ENCODE results near the gene IL10.

Gene IL10

DNA sequence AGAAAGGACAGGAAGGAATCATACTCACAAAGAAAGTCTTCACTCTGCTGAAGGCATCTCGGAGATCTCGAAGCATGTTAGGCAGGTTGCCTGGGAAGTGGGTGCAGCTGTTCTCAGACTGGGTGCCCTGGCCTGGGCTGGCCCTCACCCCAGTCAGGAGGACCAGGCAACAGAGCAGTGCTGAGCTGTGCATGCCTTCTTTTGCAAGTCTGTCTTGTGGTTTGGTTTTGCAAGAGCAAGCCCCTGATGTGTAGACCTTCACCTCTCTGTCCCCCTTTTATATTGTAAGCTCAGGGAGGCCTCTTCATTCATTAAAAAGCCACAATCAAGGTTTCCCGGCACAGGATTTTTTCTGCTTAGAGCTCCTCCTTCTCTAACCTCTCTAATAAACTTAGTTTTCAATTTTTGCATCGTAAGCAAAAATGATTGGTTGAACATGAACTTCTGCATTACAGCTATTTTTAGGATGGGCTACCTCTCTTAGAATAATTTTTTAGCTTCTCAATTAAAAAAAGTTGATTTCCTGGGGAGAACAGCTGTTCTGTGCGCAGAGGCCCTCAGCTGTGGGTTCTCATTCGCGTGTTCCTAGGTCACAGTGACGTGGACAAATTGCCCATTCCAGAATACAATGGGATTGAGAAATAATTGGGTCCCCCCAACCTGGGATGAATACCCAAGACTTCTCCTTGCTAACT lies at the start of gene IL10:
Gene IL10 (minus strand): TSS at position 252 of the 695 bp plus-strand sequence. CDS start 59 bp downstream, at position 193.
- DNase-seq: peak in 10 of 56 donors; percentile 4 to 42 (median 16)

DNA sequence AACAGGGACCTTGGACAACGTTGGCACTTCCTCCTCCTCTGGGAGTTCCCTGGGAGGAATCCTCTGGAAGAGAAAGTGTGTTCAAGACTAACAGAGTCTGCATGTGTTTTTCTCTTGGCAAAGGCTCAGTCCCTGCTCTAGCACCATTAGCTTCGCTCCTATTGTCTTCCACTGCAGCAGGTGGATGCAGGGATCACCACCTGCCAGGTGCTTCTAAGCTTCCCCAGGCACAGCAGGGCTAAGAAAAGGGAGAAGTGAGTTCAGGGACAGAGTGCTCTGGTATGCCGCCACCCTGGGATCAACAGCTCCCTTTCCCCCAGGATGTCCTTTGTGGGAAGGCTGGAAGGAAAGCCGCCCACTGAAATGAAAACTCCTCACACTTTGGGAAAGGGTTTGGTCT lies 49.2 kb upstream of the IL10 start:
- DNase-seq: no peak

DNA sequence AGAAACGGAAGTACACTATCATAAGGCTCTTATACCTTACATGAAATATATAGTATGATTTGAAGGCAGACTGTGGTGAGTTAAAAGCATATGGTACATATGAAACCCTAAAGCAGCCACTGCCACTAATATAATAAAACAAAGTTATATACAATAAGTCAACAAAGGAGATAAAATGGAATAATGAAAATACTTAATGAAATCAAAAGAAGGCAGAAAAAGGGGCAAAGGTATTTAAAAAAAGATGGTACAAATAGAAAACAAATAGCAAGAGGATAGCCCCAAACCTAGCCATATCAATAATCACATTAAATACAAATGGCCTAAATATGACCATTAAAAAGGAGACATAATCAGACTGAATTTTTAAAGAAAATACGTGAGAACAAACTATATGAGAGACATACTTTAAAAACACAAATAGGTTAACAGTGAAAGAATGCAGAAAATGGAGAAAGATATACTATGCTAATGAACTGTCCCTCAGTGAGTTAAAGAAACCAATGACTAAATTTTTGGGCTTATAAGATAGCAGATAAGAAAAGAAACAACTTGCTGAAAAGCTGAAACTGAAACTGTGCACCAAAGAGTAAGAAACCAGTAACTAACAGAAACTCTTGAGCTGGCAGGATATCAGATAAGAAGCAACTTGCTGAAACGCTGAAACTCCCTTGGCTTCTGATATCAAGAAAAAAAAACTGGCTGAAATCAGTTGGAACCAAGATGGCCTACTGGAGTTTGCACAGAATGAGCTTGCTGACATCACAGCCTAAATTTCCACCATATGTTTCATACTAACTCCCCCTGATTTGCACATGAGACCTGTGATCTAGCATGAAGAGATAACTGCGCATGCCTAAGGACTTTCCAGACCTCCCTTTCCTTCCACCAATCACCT lies 44.3 kb upstream of the IL10 start:
- no peak for DNase-seq

DNA sequence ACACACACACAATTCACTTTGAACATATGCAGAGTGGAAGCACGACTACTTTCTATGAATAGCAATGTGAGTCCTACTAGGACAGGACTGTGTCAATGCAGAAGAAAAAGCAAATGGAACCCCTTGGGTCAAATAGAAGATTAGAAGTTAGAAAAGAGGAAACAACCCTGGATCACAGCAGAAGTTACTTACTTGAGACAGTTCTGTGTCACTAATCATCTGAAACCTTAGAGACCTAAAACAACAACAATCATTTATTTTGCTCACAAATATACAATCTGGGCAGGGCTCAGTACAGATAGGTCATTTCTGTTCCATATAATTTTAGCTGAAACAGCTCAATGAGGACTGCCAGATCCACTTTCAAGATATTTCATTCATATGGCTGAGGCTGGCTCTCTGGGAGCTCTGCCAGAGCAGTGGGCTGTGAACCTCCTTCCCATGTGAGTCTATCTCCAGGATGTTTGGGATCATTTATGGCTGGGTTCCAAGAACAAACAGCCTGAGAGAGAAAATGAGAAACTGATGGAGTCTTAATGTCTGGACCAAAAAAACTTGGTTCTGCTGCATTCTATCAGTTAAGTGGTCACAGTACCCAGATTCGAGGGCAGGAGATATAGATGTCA lies 42.5 kb upstream of the IL10 start:
- DNase-seq: peak in 14 of 56 donors; percentile 2 to 61 (median 8)

GRCh38 chr1:206812471-206812870 lies 40.2 kb upstream of the IL10 start:
- DNase-seq: no peak

DNA sequence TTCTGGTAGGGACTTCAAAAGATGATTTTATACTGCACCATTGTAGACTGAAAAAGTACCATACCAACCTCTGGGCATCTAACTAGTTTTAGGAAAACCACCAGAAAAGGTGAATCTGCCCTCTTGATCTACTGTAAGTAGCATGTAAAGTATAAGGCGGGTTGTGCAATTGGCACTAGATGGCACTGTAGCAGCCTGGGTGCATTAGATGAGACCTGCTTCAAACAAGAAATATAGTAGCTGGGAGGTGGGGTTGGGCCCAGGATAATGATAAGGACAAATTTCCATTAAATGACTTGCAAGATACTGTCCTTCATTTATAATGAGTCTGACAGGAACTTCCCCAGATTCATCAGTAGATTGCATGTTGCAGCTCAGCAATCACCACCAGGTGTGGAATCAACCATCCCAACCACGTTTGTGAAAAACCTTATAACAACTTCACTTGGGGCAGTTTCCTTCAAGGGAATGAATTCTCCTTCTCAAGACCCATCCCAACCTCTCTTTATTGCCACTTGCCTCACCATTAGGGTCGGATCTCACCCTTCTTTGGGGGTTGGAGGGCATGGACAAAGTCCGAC lies 37.3 kb upstream of the IL10 start:
- DNase-seq: peak in 1 of 56 donors; percentile 21

DNA sequence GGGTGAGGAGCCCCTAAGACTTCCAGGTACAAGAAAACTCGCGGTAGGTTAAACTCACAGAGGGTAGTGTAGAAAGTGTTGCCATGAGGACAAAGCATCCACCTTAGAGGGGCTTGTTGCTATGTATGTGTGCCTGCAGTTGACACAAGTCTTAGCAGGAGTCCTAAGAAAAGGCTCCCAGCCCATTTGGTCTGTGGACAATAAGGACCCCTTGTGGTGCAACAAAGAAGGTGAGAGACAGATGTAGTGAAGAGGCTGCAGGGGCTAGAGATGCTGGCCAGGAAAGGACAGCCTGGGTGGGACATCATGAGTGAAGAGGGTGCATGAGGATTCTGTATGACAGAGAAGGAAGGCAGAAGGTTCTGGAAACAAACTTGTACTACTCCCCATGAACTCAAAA lies 36.3 kb upstream of the IL10 start:
- no peak for DNase-seq

DNA sequence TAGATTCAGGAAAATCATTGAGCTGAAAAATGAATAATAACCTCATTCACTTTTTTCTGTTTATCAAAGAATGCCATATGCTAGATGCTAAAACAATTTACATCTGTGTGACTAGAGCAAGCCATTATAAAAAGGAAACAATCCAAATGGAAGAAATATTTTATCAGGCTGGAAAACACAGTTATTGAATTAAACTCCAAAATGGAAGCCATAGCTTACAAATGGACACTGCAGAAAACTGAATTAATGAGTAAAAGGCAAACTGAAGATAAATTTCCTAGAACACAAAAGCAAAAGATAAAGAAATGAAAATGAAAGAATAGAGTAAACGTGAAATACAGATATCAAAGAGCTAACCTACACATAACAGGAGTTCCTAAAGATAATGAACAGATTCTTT lies 33.1 kb upstream of the IL10 start:
- DNase-seq: no peak

DNA sequence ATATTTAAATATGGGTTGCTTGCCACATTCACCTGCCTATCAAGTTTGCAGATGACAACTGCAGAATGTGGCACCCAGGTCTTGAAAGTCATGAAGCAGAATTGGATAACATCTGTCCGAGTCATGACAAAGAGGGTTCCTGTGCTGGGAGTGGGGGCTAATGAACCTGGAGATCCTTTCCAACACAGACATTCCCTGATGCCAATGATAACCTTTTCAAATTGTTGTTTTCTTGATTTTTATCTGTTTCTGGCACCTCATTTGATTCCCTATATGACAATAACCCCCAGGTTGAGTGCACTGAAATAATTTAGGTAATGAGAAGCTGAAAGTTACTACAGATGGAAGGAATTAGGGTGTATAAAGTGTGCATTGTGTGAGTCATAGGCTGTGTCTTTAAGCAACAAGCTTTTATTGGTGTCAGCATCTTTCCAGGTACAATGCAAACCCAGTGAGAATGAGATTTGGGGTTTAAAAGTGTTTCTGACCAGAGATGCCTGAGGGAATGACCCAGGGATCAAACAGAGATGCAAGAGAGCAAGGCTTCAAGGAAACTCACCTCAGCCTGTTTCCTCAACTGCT lies 32.0 kb upstream of the IL10 start:
- DNase-seq: no peak

- no peak for DNase-seq
Observed at GRCh38 chr1:206803221-206803730, 31.0 kb upstream of the IL10 start.

GRCh38 chr1:206802401-206802800 lies 30.1 kb upstream of the IL10 start:
- DNase-seq: no peak

GRCh38 chr1:206801467-206801866 lies 29.2 kb upstream of the IL10 start:
- no peak for DNase-seq

GRCh38 chr1:206800891-206801290 lies 28.6 kb upstream of the IL10 start:
- DNase-seq: no peak

DNA sequence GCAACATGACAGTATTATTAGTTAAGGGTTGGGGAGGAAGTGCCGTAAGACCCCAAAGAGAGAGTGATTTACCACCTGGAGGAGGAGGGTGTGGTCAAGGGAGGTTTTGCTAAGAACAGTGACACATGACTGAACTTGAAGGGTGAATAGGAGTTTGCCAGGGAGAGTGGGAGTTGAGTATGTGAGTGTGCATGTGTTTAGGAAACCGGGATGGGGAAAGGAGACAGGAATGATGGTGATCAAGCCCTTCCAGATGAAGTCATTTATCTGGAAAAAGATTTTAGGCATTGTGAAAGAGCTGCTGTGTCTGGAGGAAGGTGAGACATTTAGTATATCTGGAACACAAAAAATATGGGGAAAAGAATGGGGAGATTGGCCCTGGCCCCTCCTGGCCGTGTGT lies 28.1 kb upstream of the IL10 start:
- no peak for DNase-seq

- no peak for DNase-seq
Observed at GRCh38 chr1:206799311-206799710, 27.0 kb upstream of the IL10 start.

- no peak for DNase-seq
Observed at GRCh38 chr1:206798384-206798996, 26.2 kb upstream of the IL10 start.

DNA sequence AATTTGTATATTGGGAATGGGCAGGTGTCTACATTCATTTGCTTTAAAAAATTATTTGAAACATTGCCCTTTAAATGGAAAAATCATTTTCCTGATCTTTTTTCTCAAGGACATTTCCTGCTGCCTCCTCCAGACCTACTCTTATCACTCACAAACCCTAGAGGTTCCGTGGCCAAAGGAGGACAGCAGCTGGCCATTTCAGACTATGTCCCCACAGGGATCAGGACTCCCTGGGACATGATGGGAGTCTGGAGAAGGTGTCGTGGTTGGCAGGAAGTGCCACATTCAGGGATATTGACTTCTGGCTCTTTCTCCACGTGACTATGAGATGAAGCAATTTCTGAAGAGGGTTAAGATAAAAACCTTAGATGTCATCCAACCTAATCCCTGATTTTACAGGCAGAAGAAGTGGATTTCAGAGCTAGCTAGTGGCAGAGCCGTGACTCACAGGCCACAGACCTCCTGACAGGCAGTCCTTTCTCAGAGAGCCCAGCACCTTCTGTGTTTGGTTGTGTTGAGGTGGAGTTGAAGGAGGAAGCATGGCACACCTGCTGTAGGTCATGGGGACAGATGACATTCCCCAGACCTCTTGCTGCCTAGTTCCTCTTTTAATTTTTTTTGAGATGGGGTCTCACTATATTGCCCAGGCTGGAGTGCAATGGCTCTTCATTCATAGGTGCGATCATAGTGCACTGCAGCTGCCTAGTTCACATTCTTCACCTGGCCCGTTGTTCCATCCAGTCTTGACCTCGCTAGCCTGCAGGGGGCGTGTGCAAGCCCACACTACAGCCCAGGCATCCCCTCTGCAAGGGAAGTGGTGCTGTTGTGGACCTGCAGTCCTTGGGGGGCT lies 25.5 kb upstream of the IL10 start:
- no peak for DNase-seq

DNA sequence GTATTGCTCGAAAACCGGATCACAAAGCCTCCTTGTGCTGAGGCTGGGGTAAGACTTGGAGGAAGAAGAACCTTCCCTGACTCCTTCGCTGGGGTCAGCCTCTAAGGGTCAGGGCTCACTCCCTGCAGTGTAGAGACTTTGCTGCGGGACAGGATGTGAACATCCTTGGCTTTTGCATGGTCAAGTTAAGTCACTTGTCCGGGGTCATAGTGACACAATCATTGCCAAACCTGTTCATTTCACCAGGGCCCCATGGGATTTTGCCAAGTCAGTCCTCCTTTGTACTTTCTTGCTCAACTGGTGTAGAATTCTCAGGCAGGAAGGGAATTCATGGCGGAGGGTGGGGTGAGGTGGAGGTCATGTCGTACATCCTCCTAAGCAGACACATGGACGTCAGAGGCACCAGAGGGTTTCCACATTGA lies 24.7 kb upstream of the IL10 start:
- no peak for DNase-seq

- DNase-seq: no peak
Observed at GRCh38 chr1:206796116-206796515, 23.8 kb upstream of the IL10 start.
